Astrocyte (in vitro differentiated cells and primary cell): ENCODE measurements around the gene IL31. TPM values are rescaled to one million over a fixed set of nuclear protein-coding genes. Genes with fewer than 3 reads are reported as not detected.
A peak's percentile ranks its signal among the peaks of the same experiment; 100 is the strongest.

ENCODE experiments used
- DNase-seq: peaks from one replicate; pipeline ENCODE4 v3.0.0-alpha.2; 2010; ENCODE audit warnings: low read depth
- FAIRE-seq: peaks from 2 replicates; lab custom pipeline; 2011; peaks lifted over from hg19 to GRCh38; lab: Jason Lieb, UNC
- H2AFZ ChIP-seq: 2 replicates; pipeline ENCODE4 v1.6.0; 2012; ENCODE audit warnings: low read depth, low read length, inconsistent platforms
- H3K27ac ChIP-seq: 2 replicates; pipeline ENCODE4 v1.5.1; 2011; ENCODE audit warnings: low read depth, low read length, inconsistent platforms
- H3K27me3 ChIP-seq: 2 replicates; pipeline ENCODE4 v1.6.0; 2011; ENCODE audit warnings: low read length, inconsistent platforms; ENCODE audit not compliant: insufficient read depth
- H3K36me3 ChIP-seq: 2 replicates; pipeline ENCODE4 v1.5.1; 2011; ENCODE audit warnings: low read length, inconsistent platforms; ENCODE audit not compliant: insufficient read depth
- H3K4me1 ChIP-seq: 2 replicates; pipeline ENCODE4 v1.5.1; 2011; ENCODE audit warnings: low read length, inconsistent platforms; ENCODE audit not compliant: insufficient read depth
- H3K4me2 ChIP-seq: 2 replicates; pipeline ENCODE4 v1.6.0; 2012; ENCODE audit warnings: low read length, inconsistent platforms
- H3K4me3 ChIP-seq: 2 replicates; pipeline ENCODE4 v1.5.1; 2011; ENCODE audit warnings: low read depth, mild to moderate bottlenecking, low read length, inconsistent platforms; ENCODE audit not compliant: insufficient read depth
- H3K79me2 ChIP-seq: 2 replicates; pipeline ENCODE4 v1.6.0; 2012; ENCODE audit warnings: mild to moderate bottlenecking, low read length, inconsistent platforms; ENCODE audit not compliant: insufficient read depth
- H3K9ac ChIP-seq: 2 replicates; pipeline ENCODE4 v1.6.0; 2012; ENCODE audit warnings: mild to moderate bottlenecking, low read length, inconsistent platforms
- H3K9me3 ChIP-seq: 2 replicates; pipeline ENCODE4 v1.5.1; 2012; ENCODE audit warnings: low read depth, mild to moderate bottlenecking, low read length, inconsistent platforms; ENCODE audit not compliant: insufficient read depth
- H4K20me1 ChIP-seq: 2 replicates; pipeline ENCODE4 v1.6.0; 2012; ENCODE audit warnings: low read length, inconsistent platforms; ENCODE audit not compliant: insufficient read depth
- H3K27ac Mint-ChIP-seq: one replicate; pipeline ENCODE4 v1.8.0; 2021; ENCODE audit warnings: mild to moderate bottlenecking, mixed read lengths; ENCODE audit not compliant: unreplicated experiment
- H3K27me3 Mint-ChIP-seq: one replicate; pipeline ENCODE4 v1.8.0; 2021; ENCODE audit warnings: low read depth, mixed read lengths; ENCODE audit not compliant: unreplicated experiment
- H3K36me3 Mint-ChIP-seq: one replicate; pipeline ENCODE4 v1.8.0; 2021; ENCODE audit warnings: low read depth, mixed read lengths; ENCODE audit not compliant: unreplicated experiment
- H3K4me1 Mint-ChIP-seq: one replicate; pipeline ENCODE4 v1.8.0; 2021; ENCODE audit warnings: low read depth, mixed read lengths; ENCODE audit not compliant: unreplicated experiment
- H3K4me3 Mint-ChIP-seq: one replicate; pipeline ENCODE4 v1.8.0; 2021; ENCODE audit warnings: mild to moderate bottlenecking, moderate library complexity, mixed read lengths; ENCODE audit not compliant: unreplicated experiment
- H3K9me3 Mint-ChIP-seq: one replicate; pipeline ENCODE4 v1.8.0; 2021; ENCODE audit warnings: mild to moderate bottlenecking, mixed read lengths; ENCODE audit not compliant: unreplicated experiment
- CTCF ChIP-seq: IDR thresholded peaks from 2 replicates; pipeline ENCODE4 v1.5.1; 2011; ENCODE audit warnings: low read depth, mild to moderate bottlenecking, inconsistent platforms, low read length, moderate library complexity; ENCODE audit not compliant: insufficient read depth
- EZH2 ChIP-seq: IDR thresholded peaks from 2 replicates; pipeline ENCODE4 v1.6.1; 2012; ENCODE audit warnings: mild to moderate bottlenecking, low read length, inconsistent platforms; ENCODE audit not compliant: insufficient read depth
- total RNA-seq: library from RNA; stranded (reverse); gene quantifications from 2 replicates; pipeline ENCODE4 v1.2.1, GENCODE V29; 2021

The IL31 gene
- total RNA-seq, 1 donor from 2014 or later = not detected

GRCh38 chr12:122127839-122128238 lies 46.2 kb downstream of the IL31 start:
- Histone ChIP-seq H4K20me1 (peaks cover 46% of the 10 kb centered on the region), H3K4me2 (no peak overlapping the region), H3K9me3 (no peaks in the 10 kb centered on the region), H3K4me3 (no peak overlapping the region), H3K36me3 (peaks cover 7% of the 10 kb centered on the region), H3K27ac (no peak overlapping the region), H3K27me3 (no peaks in the 10 kb centered on the region), H3K9ac (no peak overlapping the region), H3K79me2 (peaks cover 42% of the 10 kb centered on the region), H2AFZ (no peak overlapping the region), H3K4me1 (peaks cover 25% of the 10 kb centered on the region)
- no peaks in the 10 kb centered on the region for H3K9me3 Mint-ChIP-seq
- FAIRE-seq (no peak), DNase-seq (no peak)
- H3K4me1 Mint-ChIP-seq = peaks cover 32% of the 10 kb centered on the region
- H3K27ac Mint-ChIP-seq = no peak overlapping the region
- TF ChIP-seq CTCF = no peak
- no peak for TF ChIP-seq EZH2
- H3K27me3 Mint-ChIP-seq = no peaks in the 10 kb centered on the region
- no peak overlapping the region for H3K4me3 Mint-ChIP-seq
- H3K36me3 Mint-ChIP-seq = peaks cover 14% of the 10 kb centered on the region

- no peaks in the 10 kb centered on the region for H3K27me3 ChIP-seq
- TF ChIP-seq EZH2 (no peak), CTCF (no peak)
- no peak overlapping the region for H3K4me3 ChIP-seq
- no peaks in the 10 kb centered on the region for H3K9me3 ChIP-seq
- H3K79me2 ChIP-seq = peaks cover 44% of the 10 kb centered on the region
- no peak overlapping the region for H2AFZ ChIP-seq
- H3K4me1 Mint-ChIP-seq = peaks cover 34% of the 10 kb centered on the region
- DNase-seq = no peak
- H3K4me1 ChIP-seq = peaks cover 25% of the 10 kb centered on the region
- no peaks in the 10 kb centered on the region for H3K9me3 Mint-ChIP-seq
- FAIRE-seq = no peak
- H3K36me3 Mint-ChIP-seq = peaks cover 10% of the 10 kb centered on the region
- H3K27ac Mint-ChIP-seq = no peak overlapping the region
- H3K27me3 Mint-ChIP-seq = no peaks in the 10 kb centered on the region
- H3K27ac ChIP-seq = no peak overlapping the region
- no peak overlapping the region for H3K9ac ChIP-seq
- no peak overlapping the region for H3K4me2 ChIP-seq
- peak overlapping the region; percentile 34 for H3K4me3 Mint-ChIP-seq
- H4K20me1 ChIP-seq = peaks cover 46% of the 10 kb centered on the region
- H3K36me3 ChIP-seq = peaks cover 4% of the 10 kb centered on the region
These were observed 47.1 kb downstream of the IL31 start for GRCh38 chr12:122126713-122127597.

GRCh38 chr12:122126342-122126635 lies 47.7 kb downstream of the IL31 start:
- no peak overlapping the region for H3K27ac ChIP-seq
- no peak overlapping the region for H3K9ac ChIP-seq
- H3K27me3 Mint-ChIP-seq = no peaks in the 10 kb centered on the region
- TF ChIP-seq CTCF = no peak
- no peak overlapping the region for H3K4me2 ChIP-seq
- no peaks in the 10 kb centered on the region for H3K9me3 ChIP-seq
- H3K4me3 Mint-ChIP-seq = peak overlapping the region; percentile 34
- peaks cover 51% of the 10 kb centered on the region for H4K20me1 ChIP-seq
- H3K27ac Mint-ChIP-seq = no peak overlapping the region
- no peaks in the 10 kb centered on the region for H3K9me3 Mint-ChIP-seq
- peaks cover 10% of the 10 kb centered on the region for H3K36me3 Mint-ChIP-seq
- FAIRE-seq (no peak), DNase-seq (no peak)
- peaks cover 25% of the 10 kb centered on the region for H3K4me1 ChIP-seq
- H3K4me3 ChIP-seq = no peak overlapping the region
- peaks cover 44% of the 10 kb centered on the region for H3K79me2 ChIP-seq
- H3K36me3 ChIP-seq = peaks cover 4% of the 10 kb centered on the region
- H3K27me3 ChIP-seq = no peaks in the 10 kb centered on the region
- H3K4me1 Mint-ChIP-seq = peaks cover 38% of the 10 kb centered on the region
- no peak overlapping the region for H2AFZ ChIP-seq
